ENCODE results near the gene BLM.

- TF ChIP-seq CTCF (conservative IDR thresholded peaks at IDR 0.05; ENCODE audit: low read depth, low read length) (no peak), RAD21 (IDR thresholded peaks at IDR 0.05; ENCODE audit: low read length) (no peak), BHLHE40 (IDR thresholded peaks at IDR 0.05; ENCODE audit: low read depth, low read length) (no peak), MXI1 (IDR thresholded peaks at IDR 0.05; ENCODE audit: borderline replicate concordance, low read depth, low read length) (no peak), POLR2A (IDR thresholded peaks at IDR 0.05; ENCODE audit: low read depth, low read length) (no peak), MAFK (IDR thresholded peaks at IDR 0.05; ENCODE audit: low read depth, low read length) (no peak), CHD1 (IDR thresholded peaks at IDR 0.05; ENCODE audit: low read depth, low read length) (no peak), MAZ (IDR thresholded peaks at IDR 0.05; ENCODE audit: borderline replicate concordance, low read depth, low read length) (no peak)
Measured at GRCh38 chr15:90816401-90817116, 99.4 kb downstream of the BLM start.
